Neuronal stem cell (in vitro differentiated cells): ENCODE measurements around the gene INTS2. TPM values are rescaled to one million over a fixed set of nuclear protein-coding genes. Genes with fewer than 3 reads are reported as not detected.

ENCODE experiments used
- DNase-seq: peaks from one replicate; pipeline ENCODE4 v3.0.0-alpha.2; 2013; ENCODE audit warnings: low spot score
- H2AFZ ChIP-seq: one replicate; pipeline ENCODE4 v1.6.1; 2013; ENCODE audit warnings: mild to moderate bottlenecking, low read length, inconsistent platforms
- H2AK5ac ChIP-seq: 2 replicates; pipeline ENCODE4 v1.6.1; 2013; ENCODE audit warnings: low read depth, mild to moderate bottlenecking, inconsistent platforms, low read length, moderate library complexity, mixed read lengths
- H2BK120ac ChIP-seq: 2 replicates; pipeline ENCODE4 v1.6.1; 2013; ENCODE audit warnings: low read depth, mild to moderate bottlenecking, inconsistent platforms, low read length, moderate library complexity, mixed read lengths
- H2BK12ac ChIP-seq: one replicate; pipeline ENCODE4 v1.6.1; 2013; ENCODE audit warnings: low read length, inconsistent platforms
- H2BK15ac ChIP-seq: 2 replicates; pipeline ENCODE4 v1.6.1; 2013; ENCODE audit warnings: mild to moderate bottlenecking, low read length, inconsistent platforms, mixed read lengths
- H2BK5ac ChIP-seq: one replicate; pipeline ENCODE4 v1.6.1; 2013; ENCODE audit warnings: inconsistent platforms, mild to moderate bottlenecking, low read length, moderate library complexity
- H3K14ac ChIP-seq: one replicate; pipeline ENCODE4 v1.6.1; 2013; ENCODE audit warnings: low read length, inconsistent platforms
- H3K18ac ChIP-seq: 2 replicates; pipeline ENCODE4 v1.6.1; 2013; ENCODE audit warnings: low read length, inconsistent platforms
- H3K23ac ChIP-seq: 2 replicates; pipeline ENCODE4 v1.6.1; 2013; ENCODE audit warnings: low read depth, mild to moderate bottlenecking, mixed read lengths, low read length, inconsistent platforms; ENCODE audit not compliant: poor library complexity
- H3K27ac ChIP-seq: replicated peaks from 3 replicates; pipeline ENCODE4 v1.5.1; 2013; ENCODE audit warnings: low read length, inconsistent platforms
- H3K27me3 ChIP-seq, 3 experiments: 2 replicates each; pipeline ENCODE4 v1.6.1; 2013; ENCODE audit warnings: low read length in 3 of 3, mild to moderate bottlenecking in 2 of 3, inconsistent platforms in 1 of 3, low read depth in 1 of 3, mixed read lengths in 1 of 3, moderate library complexity in 1 of 3; ENCODE audit not compliant: control insufficient read depth in 3 of 3, insufficient read depth in 3 of 3
- H3K36me3 ChIP-seq, 2 donors: replicated peaks in 1 of 2; 2 replicates each; pipeline ENCODE4 v1.6.1; 2013; ENCODE audit warnings: low read length in 2 of 2; ENCODE audit not compliant: control insufficient read depth in 2 of 2, insufficient read depth in 2 of 2
- H3K4ac ChIP-seq: 2 replicates; pipeline ENCODE4 v1.6.1; 2013; ENCODE audit warnings: inconsistent platforms, mild to moderate bottlenecking, low read length, moderate library complexity
- H3K4me1 ChIP-seq, 2 donors: 1 replicate in 1 of 2; 2 replicates in 1 of 2; pipeline ENCODE4 v1.6.1; 2013; ENCODE audit warnings: low read length in 2 of 2, low read depth in 1 of 2; ENCODE audit not compliant: control insufficient read depth in 2 of 2, insufficient read depth in 1 of 2
- H3K4me2 ChIP-seq: one replicate; pipeline ENCODE4 v1.6.1; 2013; ENCODE audit warnings: mild to moderate bottlenecking, low read length, inconsistent platforms; ENCODE audit not compliant: insufficient read depth, poor library complexity, severe bottlenecking
- H3K4me3 ChIP-seq, 2 donors: 2 replicates each; pipeline ENCODE4 v1.5.1; 2013; ENCODE audit warnings: low read length in 2 of 2, mild to moderate bottlenecking in 2 of 2, inconsistent platforms in 1 of 2, moderate library complexity in 1 of 2
- H3K79me1 ChIP-seq: one replicate; pipeline ENCODE4 v1.6.1; 2013; ENCODE audit warnings: low read depth, mild to moderate bottlenecking, inconsistent platforms, low read length, moderate library complexity
- H3K9ac ChIP-seq: one replicate; pipeline ENCODE4 v1.6.1; 2013; ENCODE audit warnings: mild to moderate bottlenecking, low read depth, low read length, inconsistent platforms; ENCODE audit not compliant: poor library complexity
- H3K9me3 ChIP-seq, 2 donors: replicated peaks in 1 of 2; 2 replicates each; pipeline versions ENCODE3 to v1.6.1; 2013; ENCODE audit warnings: low read length in 2 of 2, mild to moderate bottlenecking in 2 of 2, inconsistent platforms in 1 of 2, low read depth in 1 of 2, mixed read lengths in 1 of 2, moderate library complexity in 1 of 2; ENCODE audit not compliant: control insufficient read depth in 2 of 2, insufficient read depth in 1 of 2
- H4K8ac ChIP-seq: one replicate; pipeline ENCODE4 v1.6.1; 2013; ENCODE audit warnings: low read depth, mild to moderate bottlenecking, inconsistent platforms, low read length, moderate library complexity
- H4K91ac ChIP-seq: one replicate; pipeline ENCODE4 v1.6.1; 2013; ENCODE audit warnings: low read length, low read depth, mild to moderate bottlenecking, inconsistent platforms; ENCODE audit not compliant: poor library complexity
- WGBS, 2 donors: extraction: QIAGEN DNeasy Blood & Tissue Kit; methylation state at CpG; one replicate each; pipeline ENCODE4 v1.1.7; 2013; ENCODE audit warnings: missing lambda C conversion rate in 2 of 2, mixed read lengths in 1 of 2; ENCODE audit not compliant: insufficient read length in 2 of 2, insufficient replicate concordance in 1 of 2; ENCODE audit errors: extremely low coverage in 2 of 2; 5-methylcytosine and 5-hydroxymethylcytosine counted together
- small RNA-seq: library from polyadenylated mRNA; stranded (forward); fragments of <200 nt; extraction: miRNeasy Mini kit (QIAGEN cat#:217004); gene quantifications from one replicate; pipeline ENCODE3, GENCODE V24; 2013; ENCODE audit not compliant: insufficient read depth

The INTS2 gene

GRCh38 chr17:61816538-61816937 is 111.2 kb downstream of the INTS2 start:
- no peak overlapping the region for H3K4me2 ChIP-seq
- no peak overlapping the region for H4K8ac ChIP-seq
- H3K4me3 ChIP-seq: no peak overlapping the region
- H2BK5ac ChIP-seq: no peak overlapping the region
- DNase-seq: no peak
- H3K4ac ChIP-seq: no peak overlapping the region
- H3K9me3 ChIP-seq: peaks cover 2 to 27% of the 10 kb centered on the region in 2 donors
- no peak overlapping the region for H3K14ac ChIP-seq
- no peaks in the 10 kb centered on the region for H3K27me3 ChIP-seq
- H3K9ac ChIP-seq: no peak overlapping the region
- H2AFZ ChIP-seq: no peak overlapping the region
- H3K23ac ChIP-seq: no peak overlapping the region
- H2BK12ac ChIP-seq: no peak overlapping the region
- H3K27ac ChIP-seq: no peak overlapping the region
- no peak overlapping the region for H2AK5ac ChIP-seq
- H2BK15ac ChIP-seq: no peak overlapping the region
- H3K36me3 ChIP-seq: peaks cover 3 to 93% of the 10 kb centered on the region in 2 donors
- H2BK120ac ChIP-seq: no peak overlapping the region
- H4K91ac ChIP-seq: no peak overlapping the region
- no peak overlapping the region for H3K18ac ChIP-seq
- no peaks in the 10 kb centered on the region for H3K4me1 ChIP-seq
- no peaks in the 10 kb centered on the region for H3K79me1 ChIP-seq
- no CpG with 5 or more reads among the region's 4 CpGs for WGBS, 2 donors

- Histone ChIP-seq H2BK5ac (no peak overlapping the region), H2AFZ (no peak overlapping the region), H3K18ac (no peak overlapping the region), H3K14ac (no peak overlapping the region), H3K4me3 (no peak overlapping the region), H3K36me3 (peaks cover 4 to 93% of the 10 kb centered on the region in 2 donors), H3K79me1 (no peaks in the 10 kb centered on the region), H3K4me1 (no peaks in the 10 kb centered on the region), H2AK5ac (no peak overlapping the region), H4K91ac (no peak overlapping the region), H3K9me3 (peaks cover under 1 to 22% of the 10 kb centered on the region in 2 donors), H2BK12ac (no peak overlapping the region), H3K27ac (no peak overlapping the region), H3K27me3 (no peaks in the 10 kb centered on the region), H3K9ac (no peak overlapping the region), H2BK120ac (no peak overlapping the region), H3K23ac (no peak overlapping the region), H4K8ac (no peak overlapping the region), H3K4ac (no peak overlapping the region), H2BK15ac (no peak overlapping the region), H3K4me2 (no peak overlapping the region)
- no peak for DNase-seq
- WGBS, 2 donors: no CpG with 5 or more reads among the region's 5 CpGs
Observed at GRCh38 chr17:61815863-61816503, 111.8 kb downstream of the INTS2 start.

Small RNA genes within 50 kb of the gene (small RNA-seq; reads per million reads assigned to genes)
- gene RF00019: not detected
